Endothelial cell of umbilical vein (primary cell): ENCODE data around the gene TNFAIP8. TPM values are rescaled to one million over a fixed set of nuclear protein-coding genes. Genes with fewer than 3 reads are reported as not detected.

Source experiments
- BruUV-seq: library from RNA; stranded (reverse); fragments of 400-500 nt; replicated peaks from 2 replicates; lab custom pipeline; 2021; lab: Mats Ljungman, UMichigan
- CTCF ChIA-PET: fragments of 300-600, 350-600 bp; sonication (Branson Sonifier 250); formaldehyde crosslinking; loops from one replicate; lab custom pipeline; 2021; ENCODE audit warnings: antibody characterized with exemption, inconsistent platforms; lab: Charles Lee
- POLR2A ChIA-PET: fragments of 300-600, 350-600 bp; sonication (Branson Sonifier 250); formaldehyde crosslinking; loops from one replicate; lab custom pipeline; 2021; ENCODE audit warnings: antibody characterized with exemption, inconsistent platforms; lab: Charles Lee
- DNase-seq: peaks from one replicate; pipeline ENCODE4 v3.0.0-alpha.2; 2011; ENCODE audit warnings: low read depth, low spot score
- FAIRE-seq: peaks from 2 replicates; lab custom pipeline; 2011; peaks lifted over from hg19 to GRCh38; lab: Jason Lieb, UNC
- H2AFZ ChIP-seq: 2 replicates; pipeline ENCODE4 v1.6.0; 2012; ENCODE audit warnings: low read depth, low read length, control low read depth, inconsistent platforms
- H3K27ac ChIP-seq: 2 replicates; pipeline ENCODE4 v1.5.1; 2011; ENCODE audit warnings: low read depth, mild to moderate bottlenecking, control low read depth, low read length, moderate library complexity; ENCODE audit not compliant: insufficient read depth
- H3K27me3 ChIP-seq, 2 experiments: 2 replicates each; pipeline versions ENCODE4 v1.6.0 to v1.6.1; 2011; ENCODE audit warnings: low read length in 2 of 2, mixed read lengths in 1 of 2; ENCODE audit not compliant: control insufficient read depth in 2 of 2, insufficient read depth in 2 of 2
- H3K36me3 ChIP-seq, 2 experiments: 2 replicates in 1 of 2; 3 replicates in 1 of 2; pipeline ENCODE4 v1.5.1; 2011; ENCODE audit warnings: low read length in 2 of 2, mild to moderate bottlenecking in 1 of 2, moderate library complexity in 1 of 2; ENCODE audit not compliant: control insufficient read depth in 2 of 2, insufficient read depth in 2 of 2; ENCODE audit errors: extremely low read depth in 1 of 2
- H3K4me1 ChIP-seq: 3 replicates; pipeline ENCODE4 v1.5.1; 2011; ENCODE audit warnings: mild to moderate bottlenecking, low read length; ENCODE audit not compliant: control insufficient read depth, insufficient read depth; ENCODE audit errors: extremely low read depth
- H3K4me2 ChIP-seq: 2 replicates; pipeline ENCODE4 v1.6.1; 2011; ENCODE audit warnings: low read length, control low read depth, mixed read lengths; ENCODE audit not compliant: insufficient read depth
- H3K4me3 ChIP-seq, 3 experiments: fragments of 200-600 bp in 1 of 3; sonication (generic), shearing (Covaris generic) in 1 of 3; replicated peaks in 1 of 3; 2 replicates each; pipeline ENCODE4 v1.5.1; 2011 to 2016; ENCODE audit warnings: control low read depth in 3 of 3, low read length in 3 of 3, mild to moderate bottlenecking in 2 of 3, inconsistent platforms in 1 of 3, low read depth in 1 of 3, moderate library complexity in 1 of 3; ENCODE audit not compliant: insufficient read depth in 1 of 3
- H3K79me2 ChIP-seq: 2 replicates; pipeline ENCODE4 v1.6.0; 2012; ENCODE audit warnings: low read length, inconsistent platforms; ENCODE audit not compliant: control insufficient read depth, insufficient read depth
- H3K9ac ChIP-seq: replicated peaks from 2 replicates; pipeline ENCODE3; 2011; ENCODE audit warnings: low read length, control low read depth; ENCODE audit not compliant: insufficient read depth; ENCODE audit errors: extremely low read depth
- H3K9me1 ChIP-seq: replicated peaks from 3 replicates; pipeline ENCODE4 v1.6.0; 2011; ENCODE audit warnings: mild to moderate bottlenecking, low read length; ENCODE audit not compliant: control insufficient read depth, insufficient read depth; ENCODE audit errors: extremely low read depth
- H3K9me3 ChIP-seq: replicated peaks from 2 replicates; pipeline ENCODE4 v1.5.1; 2012; ENCODE audit warnings: low read length, inconsistent platforms; ENCODE audit not compliant: control insufficient read depth, insufficient read depth
- H4K20me1 ChIP-seq: replicated peaks from 2 replicates; pipeline ENCODE3; 2011; ENCODE audit warnings: mild to moderate bottlenecking, low read length; ENCODE audit not compliant: control insufficient read depth, insufficient read depth; ENCODE audit errors: extremely low read depth
- EZH2 ChIP-seq: IDR thresholded peaks from 2 replicates; pipeline ENCODE4 v1.6.1; 2012; ENCODE audit warnings: borderline replicate concordance, low read depth, mild to moderate bottlenecking, moderate library complexity, low read length, inconsistent platforms; ENCODE audit not compliant: severe bottlenecking
- FOS ChIP-seq: IDR thresholded peaks from 2 replicates; pipeline ENCODE4 v1.6.1; 2011; ENCODE audit warnings: mild to moderate bottlenecking, low read length, moderate library complexity, borderline replicate concordance; ENCODE audit not compliant: insufficient read depth
- MYC ChIP-seq: IDR thresholded peaks from one replicate; pipeline ENCODE4 v1.6.1; 2011; ENCODE audit warnings: mild to moderate bottlenecking, low read depth, low read length
- dilution Hi-C: fragments of 300-500 bp; cut with MboI; formaldehyde crosslinking; loops from one replicate; pipeline ENCODE4 v1.15.0; 2019; ENCODE audit warnings: low sequenced_read_pairs; ENCODE audit not compliant: extremely low pct_ligation_motif_present
- intact Hi-C: fragments of 100-400 bp; cut with micrococcal nuclease; formaldehyde crosslinking; loops from one replicate; pipeline ENCODE4 v1.10.0; 2022
- polyA plus RNA-seq, 4 experiments: library from polyadenylated mRNA; depleted of rRNA in 3 of 4; stranded (reverse) in 3 of 4; unstranded in 1 of 4; fragments of >200 nt; gene quantifications; 2 replicates each; pipeline versions ENCODE4 v1.2.1 to v1.2.3, GENCODE V29; 2011 to 2012; ENCODE audit warnings: missing spikeins in 1 of 4
- total RNA-seq: library from RNA; stranded (reverse); gene quantifications from 2 replicates; pipeline ENCODE4 v1.2.3, GENCODE V29; 2021
- TF ChIP-seq, protein P1 (sequence below), 2 donors: IDR thresholded peaks; 1 replicate in 1 of 2; 2 replicates in 1 of 2; pipeline ENCODE4 v1.5.1; 2011; ENCODE audit warnings: low read length in 2 of 2, mild to moderate bottlenecking in 2 of 2, moderate library complexity in 2 of 2, control low read depth in 1 of 2, inconsistent platforms in 1 of 2, low read depth in 1 of 2; ENCODE audit not compliant: insufficient read depth in 1 of 2; ENCODE audit errors: extremely low read depth in 1 of 2

TNFAIP8 gene
- total and polyA plus RNA-seq, 2 donors (not counting 3 experiments of a cell fraction or from before 2014, with no cell fraction given): 4.7 to 7.4 TPM

DNA sequence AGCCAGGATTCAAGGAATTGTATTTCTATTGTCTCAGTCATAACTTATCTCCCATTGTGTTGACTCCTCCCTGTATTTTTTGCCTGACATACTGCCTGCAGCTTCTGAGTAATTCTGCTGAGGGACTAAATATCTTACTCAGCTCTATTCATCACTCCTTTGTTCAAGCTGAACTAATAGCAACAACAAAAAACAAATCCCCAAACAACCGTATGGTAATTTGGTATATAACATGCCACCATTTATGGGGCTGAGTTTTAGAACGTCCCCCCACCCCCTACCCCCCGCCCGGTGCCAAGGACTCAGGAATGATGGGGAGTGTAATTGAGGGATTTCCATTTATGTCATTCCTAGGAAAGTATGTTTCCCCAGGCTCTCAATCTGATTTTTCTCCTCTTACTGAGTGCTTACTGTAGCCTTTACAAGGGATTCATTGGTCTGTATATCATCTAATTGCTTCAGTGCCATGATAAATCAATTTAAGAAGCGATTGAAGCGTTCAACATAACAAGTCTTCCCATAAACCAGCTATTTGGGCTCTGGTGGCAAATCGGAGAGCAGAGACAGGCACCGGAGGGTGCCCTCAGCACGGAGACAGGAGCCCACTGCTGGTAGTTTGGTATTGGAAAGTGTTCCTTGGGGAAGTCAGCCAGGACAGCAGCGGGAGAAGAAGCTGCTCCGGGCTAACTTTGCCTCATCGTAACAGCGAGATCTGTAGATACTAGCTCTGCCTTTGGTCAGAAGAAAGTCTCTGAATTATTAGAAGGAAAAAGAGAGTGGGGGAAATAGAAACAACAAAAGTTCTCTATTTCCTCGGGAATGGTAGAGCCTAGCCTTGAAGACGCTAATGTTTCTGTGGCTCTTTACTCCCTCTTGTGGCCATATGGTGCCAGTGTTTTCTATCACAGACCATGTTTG is 55.8 kb downstream of the TNFAIP8 start:
- TF ChIP-seq, protein P1, sequence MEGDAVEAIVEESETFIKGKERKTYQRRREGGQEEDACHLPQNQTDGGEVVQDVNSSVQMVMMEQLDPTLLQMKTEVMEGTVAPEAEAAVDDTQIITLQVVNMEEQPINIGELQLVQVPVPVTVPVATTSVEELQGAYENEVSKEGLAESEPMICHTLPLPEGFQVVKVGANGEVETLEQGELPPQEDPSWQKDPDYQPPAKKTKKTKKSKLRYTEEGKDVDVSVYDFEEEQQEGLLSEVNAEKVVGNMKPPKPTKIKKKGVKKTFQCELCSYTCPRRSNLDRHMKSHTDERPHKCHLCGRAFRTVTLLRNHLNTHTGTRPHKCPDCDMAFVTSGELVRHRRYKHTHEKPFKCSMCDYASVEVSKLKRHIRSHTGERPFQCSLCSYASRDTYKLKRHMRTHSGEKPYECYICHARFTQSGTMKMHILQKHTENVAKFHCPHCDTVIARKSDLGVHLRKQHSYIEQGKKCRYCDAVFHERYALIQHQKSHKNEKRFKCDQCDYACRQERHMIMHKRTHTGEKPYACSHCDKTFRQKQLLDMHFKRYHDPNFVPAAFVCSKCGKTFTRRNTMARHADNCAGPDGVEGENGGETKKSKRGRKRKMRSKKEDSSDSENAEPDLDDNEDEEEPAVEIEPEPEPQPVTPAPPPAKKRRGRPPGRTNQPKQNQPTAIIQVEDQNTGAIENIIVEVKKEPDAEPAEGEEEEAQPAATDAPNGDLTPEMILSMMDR (IDR thresholded peaks at IDR 0.05; ENCODE audit: extremely low read depth in 1 of 2, insufficient read depth in 1 of 2, low read depth in 1 of 2, low read length in 2 of 2): peak; percentile 70 to 78
- TF ChIP-seq MYC: no peak
- no peak for TF ChIP-seq FOS
- TF ChIP-seq EZH2: no peak
- FAIRE-seq (peak; percentile 93), DNase-seq (peak; percentile 87)
- Histone ChIP-seq H3K27me3 (peaks cover 7 to 15% of the 10 kb centered on the region in 2 experiments), H3K4me3 (peak overlapping the region; percentile 22 to 90 (median 79)), H3K27ac (peak overlapping the region; percentile 47), H3K36me3 (no peaks in the 10 kb centered on the region), H3K9me3 (no peaks in the 10 kb centered on the region), H3K79me2 (no peaks in the 10 kb centered on the region), H4K20me1 (no peaks in the 10 kb centered on the region), H3K4me1 (peaks cover 4% of the 10 kb centered on the region), H3K9ac (peak overlapping the region; percentile 84), H3K4me2 (peak overlapping the region; percentile 99), H3K9me1 (no peaks in the 10 kb centered on the region), H2AFZ (peak overlapping the region; percentile 99)
- dilution Hi-C loops (no loop called here), intact Hi-C loops (loop anchor here (1.0 kb wide), 8 partner anchors 24 to 423 kb away; partner anchors contain the start of gene DTWD2)
- no TSS peak for BruUV-seq
- ChIA-PET CTCF (interaction anchor here (0.6 to 5.8 kb wide), 51 partner anchors 9 to 455 kb away, joined by 3 to 163 read pairs (median 5); partner anchors contain the start of genes DMXL1, DTWD2 and TNFAIP8), POLR2A (interaction anchor here (1.5 to 1.9 kb wide), 2 partner anchors 144 to 341 kb away, joined by 3 to 5 read pairs; partner anchors contain the start of gene DMXL1)
